Nephron progenitor cell (in vitro differentiated cells): ENCODE results near the gene LTA.

Source experiments
- DNase-seq: peaks from one replicate; pipeline ENCODE4 v3.0.0; 2021
- H3K27ac Mint-ChIP-seq: 2 replicates; pipeline ENCODE4 v1.8.0; 2021; ENCODE audit warnings: mild to moderate bottlenecking, moderate library complexity, mixed read lengths
- H3K27me3 Mint-ChIP-seq: 2 replicates; pipeline ENCODE4 v1.8.0; 2021; ENCODE audit warnings: mild to moderate bottlenecking, low read depth, mixed read lengths; ENCODE audit not compliant: poor library complexity
- H3K36me3 Mint-ChIP-seq: 2 replicates; pipeline ENCODE4 v1.8.0; 2021; ENCODE audit warnings: low read depth, mixed read lengths
- H3K4me1 Mint-ChIP-seq: 2 replicates; pipeline ENCODE4 v1.8.0; 2021; ENCODE audit warnings: mixed read lengths
- H3K4me3 Mint-ChIP-seq: 2 replicates; pipeline ENCODE4 v1.8.0; 2021; ENCODE audit warnings: mild to moderate bottlenecking, moderate library complexity, mixed read lengths
- H3K9me3 Mint-ChIP-seq: 2 replicates; pipeline ENCODE4 v1.8.0; 2021; ENCODE audit warnings: mild to moderate bottlenecking, moderate library complexity, mixed read lengths
- CTCF ChIP-seq: fragments of 200-600 bp; sonication (generic); IDR thresholded peaks from 2 replicates; pipeline ENCODE4 v1.5.0; 2021; ENCODE audit warnings: antibody characterized with exemption

The LTA gene

GRCh38 chr6:31621991-31622390 lies 49.9 kb downstream of the LTA start:
- no peak for TF ChIP-seq CTCF
- Mint-ChIP-seq H3K36me3 (peaks cover 47% of the 10 kb centered on the region), H3K9me3 (peaks cover 8% of the 10 kb centered on the region), H3K4me3 (peak overlapping the region; percentile 95), H3K4me1 (peaks cover 33% of the 10 kb centered on the region), H3K27ac (peak overlapping the region; percentile 1), H3K27me3 (no peaks in the 10 kb centered on the region)
- DNase-seq: no peak

- DNase-seq: no peak
- peak overlapping the region; percentile 24 for H3K27ac Mint-ChIP-seq
- H3K9me3 Mint-ChIP-seq: peaks cover 8% of the 10 kb centered on the region
- no peaks in the 10 kb centered on the region for H3K27me3 Mint-ChIP-seq
- TF ChIP-seq CTCF: no peak
- peak overlapping the region; percentile 95 for H3K4me3 Mint-ChIP-seq
- peaks cover 54% of the 10 kb centered on the region for H3K36me3 Mint-ChIP-seq
- H3K4me1 Mint-ChIP-seq: peaks cover 32% of the 10 kb centered on the region
Observed at GRCh38 chr6:31622684-31623091, 50.6 kb downstream of the LTA start.
